ENCODE data around the gene MUC16.
"Not testable (repeated sequence)": the region's sequence is repeated elsewhere in the genome, so short reads cannot be mapped to it uniquely, and the experiment has no call there.

Gene MUC16

DNA sequence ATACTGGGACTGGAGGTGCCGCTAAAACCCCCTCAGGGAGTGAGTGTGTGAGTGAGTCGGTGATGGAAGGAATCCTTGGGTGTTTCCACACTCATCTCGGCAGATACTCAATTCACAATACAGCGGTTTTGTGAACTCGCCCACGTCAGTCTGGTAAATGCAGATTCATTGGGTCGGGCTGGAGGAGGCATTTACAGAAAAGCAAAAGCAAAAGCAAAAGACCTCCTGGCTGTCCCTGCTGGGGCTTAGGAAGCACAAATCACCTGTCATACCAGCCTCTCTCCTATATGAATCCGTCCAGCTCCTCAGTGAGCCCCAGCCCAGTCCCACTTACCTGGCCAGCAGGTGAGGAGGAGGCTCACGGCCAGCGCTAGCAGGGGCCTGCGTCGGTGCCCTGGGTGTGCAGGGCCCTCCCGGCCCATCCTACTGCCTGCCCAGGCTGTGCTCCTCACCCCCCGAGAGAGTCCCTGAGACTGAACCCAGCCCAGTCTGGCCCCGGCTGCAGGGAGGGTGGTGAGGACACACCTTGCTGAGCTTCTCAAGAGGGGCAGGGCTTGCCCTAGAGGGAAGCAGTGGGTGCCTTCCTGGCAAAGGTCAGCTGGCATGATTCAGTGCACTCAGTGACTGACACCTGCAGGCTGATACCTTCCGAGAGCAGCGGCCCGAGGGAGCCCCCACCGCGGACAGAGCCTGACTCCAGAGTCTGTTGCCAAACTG lies at the start of gene MUC16:
MUC16 (minus strand) TSS at position 475 of the 717 bp plus-strand sequence.
- no peak for DNase-seq

DNA sequence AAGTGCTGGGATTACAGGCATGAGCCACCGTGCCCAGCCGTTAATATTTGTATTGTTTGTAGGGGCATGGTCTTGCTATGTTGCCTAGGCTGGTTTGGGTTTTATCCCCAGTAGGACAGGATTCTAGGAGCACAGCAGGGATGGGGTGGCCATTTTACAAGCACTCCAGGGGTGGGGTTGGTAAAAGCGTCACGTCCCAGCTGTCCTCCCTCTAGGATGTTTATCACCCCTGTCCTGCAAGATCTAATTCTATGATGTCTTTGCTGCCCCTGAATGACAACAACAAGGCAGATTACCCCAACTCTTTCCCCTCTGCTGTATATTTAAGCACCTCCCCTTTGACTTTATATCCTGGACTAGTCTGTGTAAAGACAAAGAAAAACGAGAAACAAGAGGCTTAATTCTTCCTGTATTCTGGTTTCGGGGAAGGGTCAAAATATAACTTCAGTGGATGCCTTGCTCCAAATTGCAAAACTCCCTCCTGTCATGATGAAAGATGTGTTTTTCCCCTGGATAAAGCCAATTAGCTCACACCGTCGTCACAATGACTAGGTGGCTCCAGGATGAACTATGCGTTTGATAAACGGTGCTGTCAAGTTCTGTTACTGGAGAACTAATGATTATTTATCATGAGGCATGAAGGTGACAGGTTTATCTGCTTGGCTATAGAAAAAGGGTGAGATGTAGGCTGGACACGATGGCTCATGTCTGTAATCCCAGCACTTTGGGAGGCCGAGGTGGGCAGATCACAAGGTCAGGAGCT lies 48.9 kb upstream of the MUC16 start:
- no peak for DNase-seq

DNA sequence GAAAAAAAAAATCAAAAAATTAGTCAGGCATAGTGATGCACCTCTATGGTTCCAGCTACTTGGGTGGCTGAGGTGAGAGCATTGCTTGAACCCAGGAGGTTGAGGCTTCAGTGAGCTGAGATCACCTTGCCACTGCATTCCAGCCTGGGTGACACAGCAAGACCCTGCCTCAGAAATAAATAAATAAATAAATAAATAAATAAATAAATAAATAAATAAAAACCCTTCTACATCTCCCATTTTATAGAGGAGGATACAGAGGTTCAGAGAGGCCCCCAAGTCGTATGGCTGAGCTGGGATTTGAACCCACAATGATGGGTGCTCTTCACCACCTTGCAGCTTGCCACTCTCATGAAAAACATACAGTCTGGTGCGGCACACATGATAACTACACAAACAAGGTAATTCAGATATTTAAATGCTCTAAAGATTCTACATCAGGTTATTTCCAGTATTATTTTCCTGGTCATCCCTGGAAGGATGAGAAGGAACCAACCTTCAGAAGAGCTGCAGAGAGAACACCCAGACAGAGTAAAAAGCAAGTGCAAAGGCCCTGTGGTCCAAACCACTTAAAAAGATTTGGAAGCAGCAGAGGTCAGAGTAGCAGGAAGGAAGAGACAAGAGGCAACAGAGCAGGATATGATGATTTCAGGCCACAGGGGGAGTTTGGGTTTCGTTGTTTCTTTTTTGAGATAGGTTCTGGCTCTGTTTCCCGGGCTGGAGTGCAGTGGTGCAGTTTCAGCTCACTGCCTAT lies 47.5 kb upstream of the MUC16 start:
- no peak for DNase-seq

DNA sequence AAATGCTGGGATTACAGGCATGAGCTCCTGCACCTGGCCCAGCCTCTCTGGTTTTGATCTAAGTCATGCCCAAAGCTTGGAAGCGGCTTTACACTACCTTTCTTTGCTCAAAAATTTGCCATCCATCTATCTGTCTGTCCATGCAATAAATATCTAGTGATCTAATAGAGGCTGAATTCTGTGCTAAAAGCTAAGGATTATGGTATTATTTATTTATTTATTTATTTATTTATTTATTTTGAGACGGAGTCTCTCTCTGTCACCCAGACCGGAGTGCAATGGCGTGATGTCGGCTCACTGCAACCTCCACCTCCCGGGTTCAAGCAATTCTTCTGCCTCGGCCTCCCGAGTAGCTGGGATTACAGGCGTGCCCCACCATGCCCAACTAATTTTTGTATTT lies 45.9 kb upstream of the MUC16 start:
- not testable (repeated sequence) for DNase-seq

DNA sequence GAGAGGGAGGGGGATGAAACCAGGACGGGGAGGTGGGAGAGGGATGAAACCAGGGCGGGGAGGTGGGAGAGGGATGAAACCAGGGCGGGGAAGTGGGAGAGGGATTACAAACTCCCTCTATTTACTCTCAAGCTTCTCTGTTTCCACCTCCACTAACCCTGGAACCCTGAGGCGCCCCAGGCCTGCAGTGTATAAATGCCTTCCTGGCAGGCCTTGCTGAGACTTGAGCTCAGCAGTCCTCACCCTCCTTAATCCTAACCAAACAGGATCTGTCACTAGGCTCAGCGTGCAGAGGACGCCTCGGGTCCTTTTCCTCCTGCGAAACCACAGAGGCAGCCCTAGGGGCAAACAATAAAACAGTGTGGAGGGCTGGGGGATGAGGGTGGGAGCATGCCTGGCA lies 44.6 kb upstream of the MUC16 start:
- DNase-seq: no peak

DNA sequence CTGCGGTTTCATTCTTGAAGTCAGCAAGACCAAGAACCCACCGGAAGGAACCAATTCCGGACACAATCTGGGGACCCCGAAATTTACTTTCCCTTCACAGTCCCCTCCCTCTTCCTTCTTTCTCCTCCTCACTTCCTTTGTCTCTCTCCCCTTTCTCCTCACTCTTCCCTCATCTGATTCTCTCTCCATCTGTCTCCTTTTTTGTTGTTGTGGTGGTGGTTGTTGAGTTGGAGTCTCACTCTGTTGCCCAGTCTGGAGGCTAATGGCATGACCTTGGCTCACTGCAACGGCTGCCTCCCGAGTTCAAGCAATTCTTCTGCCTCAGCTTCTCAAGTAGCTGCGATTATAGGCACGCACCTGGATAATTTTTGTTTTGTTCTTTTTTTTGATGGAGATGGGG lies 44.0 kb upstream of the MUC16 start:
- no peak for DNase-seq

DNA sequence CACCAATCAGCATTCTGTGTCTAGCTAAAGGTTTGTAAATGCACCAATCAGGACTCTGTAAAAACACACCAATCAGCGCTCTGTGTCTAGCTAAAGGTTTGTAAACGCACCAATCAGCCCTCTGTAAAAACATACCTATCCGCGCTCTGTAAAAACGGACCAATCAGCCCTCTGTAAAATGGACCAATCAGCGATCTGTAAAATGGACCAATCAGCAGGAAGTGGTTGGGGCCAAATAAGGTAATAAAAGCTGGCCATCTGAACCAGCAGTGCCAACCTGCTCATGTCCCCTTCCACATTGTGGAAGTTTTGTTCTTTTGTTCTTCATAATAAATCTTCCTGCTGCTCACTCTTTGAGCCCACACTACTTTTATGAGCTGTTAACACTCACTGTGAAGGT lies 43.5 kb upstream of the MUC16 start:
- not testable (repeated sequence) for DNase-seq

DNA sequence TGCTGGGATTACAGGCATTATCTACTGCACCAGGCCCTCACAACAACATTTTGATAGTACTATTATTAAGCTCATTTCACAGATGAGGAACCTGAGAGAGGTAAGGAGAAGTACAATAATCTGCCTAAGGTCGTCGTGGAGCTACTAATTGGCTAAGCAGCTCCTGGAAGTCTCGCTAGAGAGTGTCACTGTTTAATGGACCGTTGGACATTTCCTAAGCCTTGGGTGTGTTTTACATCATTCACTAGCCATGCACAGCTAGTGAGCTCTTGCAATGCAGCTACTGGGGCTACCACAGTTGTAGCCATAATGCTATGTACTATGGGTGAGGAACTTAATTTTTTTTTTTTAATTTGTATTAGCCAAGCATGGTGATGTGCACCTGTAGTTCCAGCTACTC lies 42.7 kb upstream of the MUC16 start:
- no peak for DNase-seq

DNA sequence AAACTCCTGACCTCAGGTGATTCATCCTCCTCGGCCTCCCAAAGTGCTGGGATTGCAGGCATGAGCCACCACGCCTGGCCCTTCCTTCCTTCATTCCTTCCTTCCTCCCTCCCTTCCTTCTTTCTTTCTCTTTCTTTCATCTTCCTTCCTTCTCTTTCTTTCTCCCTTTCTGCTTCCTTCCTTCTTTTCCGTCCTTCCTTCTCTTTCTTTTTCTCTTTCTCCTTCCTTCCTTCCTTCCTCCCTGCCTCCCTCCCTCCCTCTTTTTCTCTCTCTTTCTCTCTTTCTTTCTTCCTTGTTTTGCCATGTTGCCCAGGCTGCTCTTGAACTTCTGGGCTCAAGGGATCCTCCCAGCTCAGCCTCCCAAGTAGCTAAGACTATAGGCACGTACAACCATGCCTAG lies 36.5 kb upstream of the MUC16 start:
- DNase-seq: no peak

DNA sequence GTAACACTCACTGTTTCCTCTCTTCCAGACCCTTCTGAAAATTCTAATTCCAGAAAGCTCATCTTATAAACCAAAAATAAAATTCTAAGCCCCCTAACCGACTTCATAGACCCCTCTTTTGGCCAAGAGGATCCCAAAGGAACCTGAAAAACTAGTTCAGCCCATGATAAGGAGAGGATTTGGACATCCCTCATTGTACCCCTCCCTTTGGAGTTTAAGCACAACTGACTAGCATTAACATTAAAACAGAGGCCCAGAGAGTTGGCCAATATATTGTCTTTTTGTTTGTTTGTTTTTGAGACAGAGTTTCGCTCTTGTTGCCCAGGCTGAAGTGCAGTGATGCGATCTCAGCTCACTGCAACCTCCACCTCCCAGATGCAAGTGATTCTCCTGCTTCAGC lies 34.2 kb upstream of the MUC16 start:
- DNase-seq: no peak

DNA sequence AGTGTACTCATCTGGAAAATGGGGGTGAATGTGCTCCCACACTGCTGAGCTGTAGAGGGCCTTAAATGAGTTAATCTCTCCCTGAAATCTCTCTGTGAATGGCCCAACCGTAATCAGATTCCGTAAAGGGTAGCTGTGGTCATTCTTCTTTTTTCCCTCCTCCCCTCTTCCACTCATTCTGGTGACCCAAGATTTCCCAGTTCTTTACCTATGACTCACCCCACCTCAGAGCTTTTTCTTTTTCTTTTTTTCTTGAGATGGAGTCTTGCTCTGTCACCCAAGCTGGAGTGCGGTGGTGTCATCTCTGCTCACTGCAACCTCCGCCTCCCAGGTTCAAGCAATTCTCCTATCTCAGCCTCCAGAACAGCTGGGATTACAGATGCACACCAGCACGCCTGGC lies 33.3 kb upstream of the MUC16 start:
- DNase-seq: no peak

DNA sequence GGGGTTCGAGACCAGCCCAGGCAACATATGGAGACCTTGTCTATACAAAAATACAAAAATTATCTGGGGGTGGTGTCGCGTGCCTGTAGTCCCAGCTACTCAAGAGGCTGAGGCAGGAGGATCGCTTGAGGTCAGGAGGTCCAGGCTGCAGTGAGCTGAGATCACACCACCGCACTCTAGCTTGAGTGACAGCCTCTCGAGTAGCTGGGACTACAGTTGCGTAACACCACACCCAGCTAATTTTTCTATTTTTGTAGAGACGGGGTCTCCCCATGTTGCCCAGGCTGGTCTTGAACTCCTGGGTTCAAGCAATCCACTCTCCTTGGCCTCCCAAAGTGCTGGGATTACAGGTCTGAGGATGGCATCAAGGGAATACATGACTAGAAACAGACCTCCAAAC lies 30.8 kb upstream of the MUC16 start:
- DNase-seq: no peak

DNA sequence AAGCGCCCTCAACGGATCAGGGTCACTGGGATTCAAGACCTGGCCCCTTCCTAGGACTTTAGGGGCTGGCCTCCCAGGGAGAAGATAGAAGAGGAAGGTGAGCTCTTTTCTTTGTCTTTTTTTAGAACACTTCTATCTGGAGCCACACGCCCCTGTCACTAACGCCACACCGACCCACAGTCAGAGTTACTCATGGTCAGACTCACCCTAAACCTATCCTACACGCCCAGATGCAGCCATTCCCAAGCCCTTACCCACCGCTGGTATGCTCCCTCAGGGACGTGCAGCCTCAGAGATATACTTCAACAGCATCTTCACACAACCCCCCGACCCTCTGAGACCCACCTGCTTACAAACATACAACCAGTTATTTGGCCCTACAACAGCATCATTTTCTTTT lies 29.9 kb upstream of the MUC16 start:
- no peak for DNase-seq

DNA sequence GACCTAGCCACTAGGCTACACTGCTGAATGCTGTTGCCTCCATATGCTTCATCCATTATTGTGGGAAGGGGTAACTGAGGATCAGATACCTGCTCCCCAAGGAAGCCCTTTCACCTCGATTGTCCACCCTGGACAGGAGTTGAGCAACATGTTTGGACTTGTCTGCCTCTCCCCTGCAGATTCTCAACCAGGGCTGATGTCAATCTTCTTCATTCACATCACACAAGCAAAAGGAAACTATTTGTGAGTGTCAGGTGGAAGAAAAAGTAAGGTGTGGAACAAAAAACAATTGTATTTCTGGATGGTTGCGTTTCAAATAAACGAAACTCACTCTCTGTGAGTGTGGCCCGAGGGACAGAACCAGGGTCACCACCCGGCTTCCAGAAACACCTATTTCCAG lies 29.5 kb upstream of the MUC16 start:
- DNase-seq: no peak

DNA sequence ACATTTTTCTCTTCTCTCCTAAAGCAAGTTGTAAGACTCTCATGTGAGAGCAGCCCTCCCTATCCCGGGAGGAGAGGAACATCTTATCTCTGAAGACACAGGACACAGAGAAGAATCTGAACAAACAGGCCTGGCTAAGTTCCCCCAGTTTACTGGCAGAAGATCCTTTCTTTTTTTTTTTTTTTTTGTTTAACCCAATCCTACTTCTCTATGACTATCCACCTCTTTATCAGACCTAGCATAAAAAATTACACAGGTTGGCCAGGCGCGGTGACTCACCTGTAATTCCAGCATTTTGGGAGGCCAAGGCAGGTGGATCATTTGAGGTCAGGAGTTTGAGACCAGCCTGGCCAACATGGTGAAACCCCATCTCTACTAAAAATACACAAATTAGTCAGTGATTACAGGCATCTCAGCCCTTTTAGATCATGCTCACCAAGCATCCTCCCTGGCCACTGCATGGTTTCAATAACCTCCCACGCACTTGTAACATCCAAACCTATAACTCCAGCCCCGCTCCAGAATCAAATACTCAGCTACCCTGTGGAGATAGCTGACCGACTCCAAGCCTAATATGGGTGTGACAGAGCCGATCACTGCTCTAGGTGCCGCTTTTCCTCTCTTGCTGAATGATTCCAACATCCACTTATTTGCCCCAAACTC lies 27.3 kb upstream of the MUC16 start:
- no peak for DNase-seq

DNA sequence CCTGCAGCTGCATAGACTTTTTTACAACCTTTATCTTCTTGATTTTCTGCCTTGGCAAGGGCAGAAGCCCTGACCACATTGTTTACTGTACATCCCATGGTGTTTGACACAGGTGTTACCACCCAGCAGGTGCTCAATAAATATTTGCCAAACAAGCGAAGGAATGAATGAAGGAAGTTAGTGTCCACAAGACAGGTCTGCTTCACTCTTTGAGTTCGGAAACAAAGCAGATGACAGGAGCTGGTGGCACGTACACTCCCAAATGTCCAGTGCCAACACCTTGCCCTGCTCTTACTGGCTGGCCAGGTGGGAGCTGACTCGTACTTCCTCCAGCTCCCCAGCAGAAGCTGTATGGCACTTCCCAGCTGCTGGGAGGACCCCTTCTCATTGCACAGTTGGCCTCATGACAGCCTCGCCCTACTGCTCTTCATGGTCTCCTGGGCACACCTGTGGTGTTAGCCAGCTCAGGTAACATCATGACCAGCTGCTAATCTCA lies 22.0 kb upstream of the MUC16 start:
- DNase-seq: no peak

DNA sequence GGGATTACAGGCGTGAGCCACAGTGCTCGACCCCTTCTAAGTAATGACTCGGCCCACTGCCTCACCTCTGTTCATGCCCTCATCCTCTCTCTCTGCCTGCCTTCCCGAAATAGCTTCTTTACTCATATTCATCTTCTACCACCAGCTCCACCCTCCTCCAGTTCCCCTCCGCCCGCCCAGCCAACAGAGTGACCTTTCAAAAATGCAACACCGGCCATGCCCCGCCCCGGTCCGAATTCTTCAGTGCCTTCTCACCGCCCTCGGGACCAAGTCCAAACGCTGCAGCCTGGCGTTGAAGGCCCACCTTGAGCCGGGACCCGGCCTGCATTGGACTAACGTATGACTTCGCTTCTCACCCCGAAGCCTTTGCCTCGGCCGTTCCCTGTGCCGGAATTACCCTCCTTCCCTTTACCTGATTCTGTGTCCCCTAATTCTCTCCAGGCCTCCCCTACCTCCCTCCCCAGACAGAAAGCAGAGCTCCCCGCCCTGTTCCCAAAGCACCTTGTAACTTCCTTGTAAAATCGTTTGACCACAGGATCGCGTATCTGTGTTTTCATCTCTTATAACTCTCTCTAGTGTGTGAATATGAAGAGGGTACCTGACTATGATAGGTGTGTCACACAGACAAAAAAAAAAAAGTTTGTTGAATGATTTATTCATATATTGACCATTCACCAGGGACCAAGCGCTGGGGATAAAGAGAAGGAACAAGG lies 8.1 kb upstream of the MUC16 start:
- DNase-seq: no peak

DNA sequence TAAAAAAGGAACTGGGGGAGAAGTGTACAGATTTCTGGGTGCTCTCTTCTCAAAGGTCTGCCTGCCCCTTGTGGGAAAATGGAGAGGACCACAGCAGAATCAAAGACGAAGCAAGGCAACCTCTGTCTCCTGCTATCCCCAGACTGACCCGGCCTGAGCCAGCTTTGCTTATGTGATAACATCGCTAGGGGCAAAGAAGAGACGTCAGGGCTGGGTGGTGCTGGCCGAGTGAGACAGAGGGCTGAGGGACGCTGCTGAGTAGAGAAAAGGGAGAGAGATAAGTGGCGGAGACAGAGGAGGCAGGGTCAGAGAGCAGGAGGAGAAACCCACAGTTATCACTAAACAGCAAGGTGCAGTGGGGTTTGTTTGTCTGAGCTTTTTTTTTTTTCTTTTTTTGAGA lies 4.6 kb upstream of the MUC16 start:
- no peak for DNase-seq

DNA sequence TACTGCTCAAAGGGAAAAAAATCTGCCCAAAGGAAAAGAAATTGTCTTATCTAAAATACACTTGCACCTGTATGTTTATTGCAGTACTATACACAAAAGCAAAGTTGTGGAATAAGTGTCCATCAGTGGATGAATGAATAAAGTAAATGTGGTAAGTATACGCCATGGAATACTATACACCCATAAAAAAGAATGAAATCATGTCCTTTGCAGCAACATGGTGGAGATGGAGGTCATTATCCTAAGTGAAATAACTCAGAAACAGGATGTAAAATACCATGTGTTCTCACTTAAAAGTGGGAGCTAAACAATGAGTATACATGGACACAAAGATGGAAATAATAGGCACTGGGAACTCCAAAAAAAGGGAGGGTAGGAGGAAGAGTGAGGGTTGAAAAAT lies 3.8 kb upstream of the MUC16 start:
- DNase-seq: no peak

DNA sequence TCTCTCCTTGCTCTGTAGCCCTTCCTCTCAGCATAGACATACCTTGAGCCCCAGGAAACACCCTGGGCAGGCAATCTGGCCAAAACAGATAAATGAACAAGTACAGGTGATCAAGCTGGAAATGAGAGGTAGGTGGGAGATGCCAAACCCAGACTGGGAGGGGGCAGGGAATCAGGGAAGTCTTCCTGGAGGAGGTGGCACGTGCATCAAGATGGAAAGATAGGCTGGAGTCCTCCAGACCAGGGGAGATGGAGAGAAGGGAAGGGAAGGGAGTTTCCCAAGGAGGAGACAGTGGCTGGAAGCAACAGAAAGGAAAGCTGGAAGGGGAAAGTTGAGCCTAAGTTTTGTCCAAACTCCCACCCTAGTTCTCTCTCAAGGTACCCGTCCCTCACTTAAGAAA lies 1.7 kb upstream of the MUC16 start:
- DNase-seq: no peak

DNA sequence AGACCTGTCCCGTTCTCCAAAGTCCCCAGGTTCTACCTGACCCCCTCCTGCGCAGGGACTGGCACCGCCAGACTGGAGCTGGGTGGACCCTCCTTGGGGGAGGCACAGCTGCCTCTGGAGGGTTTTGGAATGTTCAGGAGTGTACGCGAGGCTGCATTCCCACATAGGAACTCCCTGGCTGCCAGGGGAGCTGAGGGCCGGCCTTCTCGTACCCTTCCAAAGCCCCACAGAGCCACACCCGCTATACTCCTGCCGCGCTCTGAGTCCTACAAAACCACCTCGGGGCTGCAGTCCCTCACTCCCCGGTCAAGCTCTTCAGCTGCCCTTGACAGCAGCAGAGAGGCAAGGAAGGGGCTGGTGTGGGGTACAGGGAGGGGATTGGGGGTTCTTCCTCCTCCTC lies 484 bp upstream of the MUC16 start:
- no peak for DNase-seq

DNA sequence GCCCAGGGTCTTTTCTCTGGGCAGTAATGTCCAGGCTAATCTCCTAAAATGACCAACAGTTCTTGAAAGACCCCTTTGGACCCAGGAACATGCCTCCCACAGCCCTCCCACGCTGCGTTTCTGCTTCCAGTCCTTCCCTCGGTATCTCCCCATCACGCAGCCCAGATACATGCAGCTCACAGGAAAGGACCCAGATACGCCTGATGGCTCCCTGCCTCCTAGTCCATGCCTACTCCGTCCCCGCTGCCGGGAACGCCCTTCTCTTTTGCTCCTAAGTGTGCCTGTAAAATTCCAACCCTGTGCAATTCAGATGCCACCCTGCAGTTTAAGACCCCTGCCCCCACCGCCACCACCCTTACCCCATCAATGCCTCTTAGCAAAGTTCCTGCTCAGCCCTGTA lies 778 bp downstream of the MUC16 start:
- no peak for DNase-seq

DNA sequence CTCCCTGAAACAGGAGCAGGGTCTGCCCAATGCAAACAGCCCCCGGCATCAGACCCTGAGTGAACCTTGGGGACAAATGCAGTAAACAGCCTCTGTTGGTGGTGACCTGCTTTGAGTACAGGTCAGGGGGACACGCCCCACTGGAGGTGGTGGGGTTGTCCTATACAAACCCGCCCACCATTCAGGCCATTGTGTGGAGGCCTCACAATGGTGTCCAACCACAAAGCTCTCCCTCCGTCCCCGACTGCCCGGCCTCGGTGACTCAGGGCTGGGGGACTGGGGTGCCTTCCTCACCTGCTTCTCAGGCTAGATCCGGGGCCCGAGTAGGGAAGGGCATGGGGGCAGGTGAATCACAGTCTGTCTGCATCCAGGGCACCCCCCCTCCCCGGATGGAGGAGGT lies 1.5 kb downstream of the MUC16 start:
- no peak for DNase-seq
